HepG2 (cell line): ENCODE data around the gene NEK9. TPM values are rescaled to one million over a fixed set of nuclear protein-coding genes. Genes with fewer than 3 reads are reported as not detected.

Experiments used
- ATAC-seq: fragments of 200-7000 bp; cut with Tn5 transposase; 3 replicates; pipeline ENCODE4 v1.9.1; 2020; ENCODE audit warnings: mild to moderate bottlenecking, moderate library complexity
- BruUV-seq: library from RNA; stranded (reverse); fragments of 400-500 nt; replicated peaks from 2 replicates; lab custom pipeline; 2021; lab: Mats Ljungman, UMichigan
- CTCF ChIA-PET: fragments of 300-600 bp; formaldehyde crosslinking; extraction: SDS; loops from one replicate; lab custom pipeline; 2021; ENCODE audit warnings: low total read pairs, inconsistent platforms, low intra/inter-chr PET ratio; lab: Yijun Ruan, JAX
- POLR2A ChIA-PET: fragments of 350-600 bp; sonication (Branson Sonifier 250); formaldehyde crosslinking; loops from one replicate; lab custom pipeline; 2020; ENCODE audit warnings: antibody characterized with exemption, inconsistent platforms; lab: Yijun Ruan, JAX
- DNase-seq: peaks from one replicate; pipeline ENCODE4 v3.0.0-alpha.2; 2015; ENCODE audit warnings: low spot score
- FAIRE-seq: peaks from 3 replicates; lab custom pipeline; 2011; peaks lifted over from hg19 to GRCh38; lab: Jason Lieb, UNC
- H2AFZ ChIP-seq: one replicate; pipeline ENCODE4 v1.6.1; 2011; ENCODE audit warnings: low read length, inconsistent platforms
- H3K27ac ChIP-seq: fragments of 300-600 bp; 3 replicates; pipeline ENCODE4 v1.8.0; 2011; ENCODE audit warnings: mixed run types, mild to moderate bottlenecking, mixed read lengths, low read length, inconsistent platforms; ENCODE audit not compliant: insufficient read depth; ENCODE audit errors: extremely low read length
- H3K27me3 ChIP-seq, 2 experiments: fragments of 200-600 bp in 1 of 2; 2 replicates in 1 of 2; 3 replicates in 1 of 2; pipeline versions ENCODE4 v1.6.0 to v1.8.0; 2011; ENCODE audit warnings: low read length in 2 of 2, mild to moderate bottlenecking in 2 of 2, moderate library complexity in 2 of 2, inconsistent platforms in 1 of 2; ENCODE audit not compliant: insufficient read depth in 2 of 2, control insufficient read depth in 1 of 2
- H3K36me3 ChIP-seq, 2 experiments: fragments of 200-600 bp in 1 of 2; replicated peaks in 1 of 2; 2 replicates in 1 of 2; 3 replicates in 1 of 2; pipeline versions ENCODE4 v1.5.1 to v1.8.0; 2011; ENCODE audit warnings: low read length in 2 of 2, inconsistent platforms in 1 of 2; ENCODE audit not compliant: insufficient read depth in 2 of 2, control insufficient read depth in 1 of 2
- H3K4me1 ChIP-seq: 2 replicates; pipeline ENCODE4 v1.5.1; 2012; ENCODE audit warnings: low read length, inconsistent platforms; ENCODE audit not compliant: insufficient read depth
- H3K4me2 ChIP-seq: 2 replicates; pipeline ENCODE4 v1.6.0; 2011; ENCODE audit warnings: low read depth, low read length, inconsistent platforms
- H3K4me3 ChIP-seq, 3 experiments: fragments of 200-600 bp in 1 of 3; sonication (generic), shearing (Covaris generic) in 1 of 3; replicated peaks in 1 of 3; 2 replicates each; pipeline ENCODE4 v1.5.1; 2011 to 2016; ENCODE audit warnings: low read length in 3 of 3, inconsistent platforms in 2 of 3, low read depth in 2 of 3, mild to moderate bottlenecking in 2 of 3, control low read depth in 1 of 3, mixed read lengths in 1 of 3; ENCODE audit not compliant: insufficient read depth in 1 of 3
- H3K79me2 ChIP-seq: one replicate; pipeline ENCODE4 v1.6.1; 2011; ENCODE audit warnings: low read length, inconsistent platforms; ENCODE audit not compliant: insufficient read depth
- H3K9ac ChIP-seq: 2 replicates; pipeline ENCODE4 v1.6.0; 2011; ENCODE audit warnings: mild to moderate bottlenecking, low read depth, low read length, inconsistent platforms; ENCODE audit not compliant: insufficient read depth
- H3K9me3 ChIP-seq: 2 replicates; pipeline ENCODE4 v1.5.1; 2012; ENCODE audit warnings: mild to moderate bottlenecking, low read length
- H4K20me1 ChIP-seq: 2 replicates; pipeline ENCODE4 v1.6.0; 2011; ENCODE audit warnings: inconsistent platforms, mild to moderate bottlenecking, low read length, moderate library complexity; ENCODE audit not compliant: insufficient read depth
- MNT ChIP-seq: fragments of 450-650 bp; IDR thresholded peaks from 2 replicates; pipeline ENCODE4 v1.6.1; 2016
- PAWR ChIP-seq: sonication (generic); formaldehyde crosslinking; IDR thresholded peaks from 2 replicates; pipeline ENCODE4 v1.4.0; 2020; ENCODE audit warnings: missing genetic modification reagents, mild to moderate bottlenecking, borderline replicate concordance
- THAP9 ChIP-seq: sonication (generic); formaldehyde crosslinking; IDR thresholded peaks from 2 replicates; pipeline ENCODE4; 2020; ENCODE audit warnings: missing genetic modification reagents, mild to moderate bottlenecking, borderline replicate concordance
- ZEB1 ChIP-seq: IDR thresholded peaks from 2 replicates; pipeline ENCODE4 v1.6.1; 2012; ENCODE audit warnings: mild to moderate bottlenecking, low read depth, inconsistent platforms; ENCODE audit not compliant: insufficient replicate concordance
- ZKSCAN1 ChIP-seq: fragments of 150-350 bp; IDR thresholded peaks from 2 replicates; pipeline ENCODE4 v1.6.1; 2014; ENCODE audit warnings: low read length
- ZNF276 ChIP-seq: sonication (generic); formaldehyde crosslinking; IDR thresholded peaks from 2 replicates; pipeline ENCODE4 v1.4.0; 2020; ENCODE audit warnings: mild to moderate bottlenecking, low read depth, missing genetic modification reagents
- ZNF431 ChIP-seq: sonication (generic); formaldehyde crosslinking; IDR thresholded peaks from 2 replicates; pipeline ENCODE4 v1.9.0; 2022; ENCODE audit warnings: missing genetic modification reagents, low read depth, mild to moderate bottlenecking, borderline replicate concordance
- ZNF576 ChIP-seq: sonication (generic); formaldehyde crosslinking; IDR thresholded peaks from 2 replicates; pipeline ENCODE4 v1.4.0; 2020; ENCODE audit warnings: mild to moderate bottlenecking, missing genetic modification reagents
- WGBS: methylation state at CpG from one replicate; pipeline ENCODE4 v1.1.6; 2017; ENCODE audit warnings: low lambda C conversion rate; 5-methylcytosine and 5-hydroxymethylcytosine counted together
- in situ Hi-C: cut with HindIII; loops from 2 replicates; pipeline ENCODE4 v1.10.0; 2017; ENCODE audit warnings: low pct_unique_long_range_greater_than_20kb; ENCODE audit not compliant: extremely low pct_ligation_motif_present
- intact Hi-C: fragments of 100-400 bp; cut with micrococcal nuclease; formaldehyde crosslinking; loops from one replicate; pipeline ENCODE4 v1.10.0; 2022; ENCODE audit not compliant: unreplicated experiment
- polyA plus RNA-seq, 8 experiments: library from polyadenylated mRNA; depleted of rRNA in 3 of 8; stranded (reverse) in 7 of 8; unstranded in 1 of 8; fragments of >200 nt; fragmentation: Illumina TruSeq in 4 of 8; extraction: Trizol in 4 of 8; gene quantifications; 2 replicates each; pipeline versions ENCODE4 v1.2.1 to v1.2.3, GENCODE V29; 2011 to 2016; ENCODE audit warnings: low read depth in 4 of 8, missing spikeins in 1 of 8, mixed read lengths in 1 of 8; ENCODE audit not compliant: insufficient read depth in 1 of 8
- total RNA-seq, 5 experiments: library from RNA; depleted of rRNA; stranded (reverse); fragments of >200 nt; fragmentation: Illumina TruSeq; extraction: Trizol; gene quantifications; 2 replicates each; pipeline ENCODE4 v1.2.3, GENCODE V29; 2016; ENCODE audit warnings: low read depth in 1 of 5

Gene NEK9
- total and polyA plus RNA-seq, 2 of the 13 experiments (the other 11 are each of a cell fraction or from before 2014, with no cell fraction given), result 16.5 to 27.3 TPM

- POLR2A ChIA-PET, result no interaction called here
- H3K36me3 ChIP-seq, result peaks cover 10 to 57% of the 10 kb centered on the region in 2 experiments
- no peak for TF ChIP-seq ZNF431 (CRISPR knock-in tag)
- TF ChIP-seq MNT, result peak; percentile 86
- TF ChIP-seq, all 625 proteins: peak for 1
- Histone ChIP-seq H3K9me3 (no peaks in the 10 kb centered on the region), H3K9ac (no peak overlapping the region), H3K27me3 (no peaks in the 10 kb centered on the region), H3K4me3 (no peak overlapping the region), H3K4me1 (no peaks in the 10 kb centered on the region), H4K20me1 (no peaks in the 10 kb centered on the region), H3K27ac (no peak overlapping the region), H3K79me2 (no peaks in the 10 kb centered on the region), H3K4me2 (no peak overlapping the region), H2AFZ (no peak overlapping the region)
- FAIRE-seq, result no peak
- in situ Hi-C loops, result no loop called here
- BruUV-seq, result no TSS peak
- no peak for ATAC-seq
- CTCF ChIA-PET, result no interaction called here
- intact Hi-C loops, result no loop called here
- WGBS, result 99% methylated on average over 6 of the region's 6 CpGs
- no peak for DNase-seq
Measured at GRCh38 chr14:75096959-75097358, 29.9 kb downstream of the NEK9 start.

GRCh38 chr14:75095690-75096089 is 31.2 kb downstream of the NEK9 start:
- no peak overlapping the region for H3K4me3 ChIP-seq
- no peaks in the 10 kb centered on the region for H3K79me2 ChIP-seq
- no peak overlapping the region for H3K27ac ChIP-seq
- H3K4me2 ChIP-seq, result no peak overlapping the region
- H3K27me3 ChIP-seq, result no peaks in the 10 kb centered on the region
- ChIA-PET CTCF (no interaction called here), POLR2A (no interaction called here)
- intact Hi-C loops, result no loop called here
- no peak overlapping the region for H3K9ac ChIP-seq
- H2AFZ ChIP-seq, result no peak overlapping the region
- FAIRE-seq (no peak), DNase-seq (no peak), ATAC-seq (no peak)
- no peaks in the 10 kb centered on the region for H3K4me1 ChIP-seq
- in situ Hi-C loops, result no loop called here
- no peaks in the 10 kb centered on the region for H3K9me3 ChIP-seq
- 93% methylated on average over 4 of the region's 4 CpGs for WGBS
- H3K36me3 ChIP-seq, result peaks cover 10 to 54% of the 10 kb centered on the region in 2 experiments
- no TSS peak for BruUV-seq
- H4K20me1 ChIP-seq, result no peaks in the 10 kb centered on the region
- TF ChIP-seq ZEB1 (no peak), PAWR (no peak), ZKSCAN1 (no peak), ZNF576 (CRISPR knock-in tag) (no peak), ZNF276 (CRISPR knock-in tag) (no peak), THAP9 (CRISPR knock-in tag) (no peak)
